Muscle of leg (tissue), 11 donors: ENCODE results near the gene PRPH2. TPM values are rescaled to one million over a fixed set of nuclear protein-coding genes. Genes with fewer than 3 reads are reported as not detected.
"Not testable (repeated sequence)": the region's sequence is repeated elsewhere in the genome, so short reads cannot be mapped to it uniquely, and the experiment has no call there.

ENCODE experiments used
- DNase-seq: peaks from one replicate; pipeline ENCODE4 v3.0.0; 2013
- H3K27ac ChIP-seq: one replicate; pipeline ENCODE4 v1.5.1; 2013; ENCODE audit warnings: mild to moderate bottlenecking, low read length, control low read depth
- H3K27me3 ChIP-seq: one replicate; pipeline ENCODE4 v1.6.1; 2013; ENCODE audit warnings: low read length; ENCODE audit not compliant: control insufficient read depth, insufficient read depth
- H3K36me3 ChIP-seq: one replicate; pipeline ENCODE4 v1.6.1; 2013; ENCODE audit warnings: low read length; ENCODE audit not compliant: control insufficient read depth, insufficient read depth
- H3K4me1 ChIP-seq: one replicate; pipeline ENCODE4 v1.6.1; 2013; ENCODE audit warnings: low read length; ENCODE audit not compliant: control insufficient read depth, insufficient read depth
- H3K4me3 ChIP-seq: one replicate; pipeline ENCODE4 v1.5.1; 2013; ENCODE audit warnings: low read length, control low read depth
- H3K9me3 ChIP-seq: replicated peaks from 2 replicates; pipeline ENCODE4 v1.6.1; 2013; ENCODE audit warnings: low read depth, low read length; ENCODE audit not compliant: control insufficient read depth
- WGBS: methylation state at CpG from one replicate; pipeline ENCODE4 v1.1.5; 2013; ENCODE audit warnings: missing lambda C conversion rate; ENCODE audit not compliant: insufficient coverage; 5-methylcytosine and 5-hydroxymethylcytosine counted together
- polyA plus RNA-seq, 8 donors: library from polyadenylated mRNA; unstranded; fragments of 120-200 nt; gene quantifications; one replicate each; pipeline versions ENCODE4 v1.2.1 to v1.2.3, GENCODE V29; 2013; ENCODE audit warnings: inconsistent platforms in 1 of 8, low replicate concordance in 1 of 8; ENCODE audit not compliant: insufficient read length in 8 of 8, insufficient read depth in 1 of 8
- total RNA-seq: library from RNA; stranded (reverse); fragments of 120-200 nt; gene quantifications from one replicate; pipeline ENCODE4 v1.2.4, GENCODE V29; 2013

Gene PRPH2
- total and polyA plus RNA-seq, 9 donors = 2.1 to 6.2 (median 5.2) TPM

DNA sequence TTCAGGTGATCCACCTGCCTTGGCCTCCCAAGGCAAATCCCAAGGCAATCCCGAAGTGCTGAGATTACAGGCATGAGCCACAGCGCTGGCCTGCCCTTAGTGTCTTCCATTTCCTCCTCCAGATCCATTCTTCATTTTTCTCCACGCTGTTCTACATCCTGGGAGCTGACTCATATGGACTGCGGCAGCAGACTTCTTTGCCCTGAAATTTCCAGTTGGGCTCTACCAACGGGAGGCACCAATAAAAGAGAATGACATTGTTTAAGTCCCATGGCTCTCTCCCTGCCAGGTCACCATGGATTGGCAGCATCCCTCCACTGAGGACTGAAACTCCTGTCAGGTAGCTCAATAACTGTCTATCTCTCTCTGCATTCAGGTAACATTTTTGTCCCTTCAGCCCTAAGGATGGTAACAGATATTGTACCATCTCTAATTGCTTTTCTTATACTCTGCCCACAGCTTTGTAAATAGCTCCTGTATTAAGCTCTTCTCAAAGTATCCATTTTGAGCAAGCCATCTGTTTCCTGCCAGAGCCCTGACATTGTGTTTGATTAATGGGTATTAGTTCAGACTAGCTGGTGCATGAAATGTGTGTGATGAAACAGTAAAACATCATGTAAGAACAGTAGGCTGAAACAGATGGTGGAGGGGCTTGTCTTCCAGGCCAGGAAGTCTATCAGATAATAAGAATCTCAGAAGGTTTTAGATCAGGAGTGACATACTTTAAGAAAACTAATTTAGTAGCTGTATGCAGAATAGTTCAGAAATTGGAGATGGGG is 19.9 kb upstream of the PRPH2 start:
- Histone ChIP-seq H3K27ac (no peak overlapping the region), H3K27me3 (peaks cover 4% of the 10 kb centered on the region), H3K4me3 (no peak overlapping the region), H3K36me3 (no peaks in the 10 kb centered on the region), H3K4me1 (peaks cover 14% of the 10 kb centered on the region), H3K9me3 (no peaks in the 10 kb centered on the region)
- no peak for DNase-seq
- WGBS = 65% methylated on average over 5 of the region's 5 CpGs

DNA sequence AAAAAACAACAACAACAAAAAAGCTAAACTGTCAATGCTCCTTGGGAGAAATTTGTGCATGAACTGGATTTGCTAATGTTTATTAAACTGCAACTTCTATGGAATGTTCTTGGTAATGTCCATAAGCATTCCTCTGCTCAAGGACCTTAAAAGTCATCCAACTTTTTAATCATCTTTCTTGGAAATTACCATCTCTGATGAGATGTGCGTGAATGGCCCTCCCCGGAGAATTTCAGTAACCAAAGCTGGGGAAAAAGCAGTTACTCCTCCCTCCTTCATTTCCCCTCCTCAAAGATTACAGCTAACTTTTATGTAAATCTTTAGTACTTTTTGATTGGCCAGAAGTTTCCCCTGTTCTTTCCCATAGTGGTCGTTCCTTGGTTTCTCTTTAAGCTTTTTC is 18.3 kb upstream of the PRPH2 start:
- Histone ChIP-seq H3K4me3 (no peak overlapping the region), H3K9me3 (no peaks in the 10 kb centered on the region), H3K27ac (no peak overlapping the region), H3K27me3 (peaks cover 6% of the 10 kb centered on the region), H3K4me1 (peaks cover 14% of the 10 kb centered on the region), H3K36me3 (no peaks in the 10 kb centered on the region)
- DNase-seq = no peak
- WGBS = no CpG with 5 or more reads among the region's 3 CpGs

DNA sequence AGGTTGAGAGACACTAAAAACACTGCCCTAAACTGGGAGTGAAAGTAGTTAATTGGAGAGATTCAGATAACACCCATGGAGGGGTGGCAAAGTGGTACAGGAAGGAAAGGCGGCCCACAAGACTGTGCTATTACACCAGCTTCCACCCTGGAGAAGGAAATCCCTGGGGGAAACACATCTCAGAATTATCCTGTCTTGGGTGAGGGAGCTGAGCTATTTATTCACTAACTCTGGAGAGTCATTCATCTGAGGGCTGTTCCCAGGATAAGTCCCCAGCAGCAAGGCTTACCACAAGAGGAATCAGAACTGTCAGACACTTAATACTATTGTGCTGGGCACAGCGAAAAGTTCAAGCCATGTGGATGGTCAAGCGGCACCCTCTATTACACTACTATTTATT is 13.6 kb upstream of the PRPH2 start:
- no peaks in the 10 kb centered on the region for H3K36me3 ChIP-seq
- WGBS = no CpG with 5 or more reads among the region's 3 CpGs
- no peaks in the 10 kb centered on the region for H3K4me1 ChIP-seq
- no peaks in the 10 kb centered on the region for H3K9me3 ChIP-seq
- no peak overlapping the region for H3K27ac ChIP-seq
- DNase-seq = no peak
- H3K27me3 ChIP-seq = peaks cover 8% of the 10 kb centered on the region
- no peak overlapping the region for H3K4me3 ChIP-seq

DNA sequence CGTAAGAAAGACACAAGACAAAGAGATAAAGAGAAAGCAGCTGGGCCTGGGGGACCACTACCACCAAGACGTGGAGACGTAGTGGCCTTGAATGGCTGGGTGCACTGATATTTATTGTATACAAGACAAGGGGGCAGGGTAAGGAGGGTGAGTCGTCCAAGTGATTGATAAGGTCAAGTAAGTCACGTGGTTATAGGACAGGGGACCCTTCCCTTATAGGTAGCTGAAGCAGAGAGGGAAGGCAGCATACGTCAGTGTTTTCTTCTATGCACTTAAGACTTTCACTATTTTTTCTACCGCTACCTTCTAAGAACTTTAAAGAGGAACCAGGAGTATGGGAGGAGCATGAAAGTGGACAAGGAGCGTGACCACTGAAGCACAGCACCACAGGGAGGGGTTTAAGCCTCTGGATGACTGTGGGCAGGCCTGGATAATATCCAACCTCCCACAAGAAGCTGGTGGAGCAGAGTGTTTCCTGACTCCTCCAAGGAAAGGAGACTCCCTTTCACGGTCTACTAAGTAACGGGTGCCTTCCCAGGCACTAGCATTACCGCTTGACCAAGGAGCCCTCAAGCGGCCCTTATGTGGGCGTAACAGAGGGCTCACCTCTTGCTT is 11.6 kb upstream of the PRPH2 start:
- not testable (repeated sequence) for H3K27me3 ChIP-seq, H3K36me3 ChIP-seq, DNase-seq, H3K4me3 ChIP-seq, H3K4me1 ChIP-seq, H3K27ac ChIP-seq, H3K9me3 ChIP-seq
- WGBS = 86% methylated on average over 1 of the region's 13 CpGs

DNA sequence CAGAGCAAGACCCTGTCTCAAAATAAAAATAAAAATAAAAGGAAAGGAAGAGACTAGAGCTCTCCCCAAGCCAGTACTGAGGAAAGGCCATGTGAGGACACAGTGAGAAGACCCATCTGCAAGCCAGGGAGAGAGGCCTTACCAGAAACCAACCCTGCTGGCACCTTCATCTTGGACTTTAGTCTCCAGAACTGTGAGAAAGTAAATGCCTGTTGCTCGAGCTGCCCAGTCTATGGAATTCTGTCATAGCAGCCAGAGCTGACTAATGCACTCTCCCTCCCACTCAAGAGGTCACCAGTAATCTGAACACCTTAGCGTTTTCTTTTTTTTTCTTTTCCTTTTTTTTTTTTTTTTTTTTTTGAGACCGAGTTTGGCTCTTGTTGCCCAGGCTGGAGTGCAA is 7.3 kb upstream of the PRPH2 start:
- no peaks in the 10 kb centered on the region for H3K9me3 ChIP-seq
- H3K4me3 ChIP-seq = no peak overlapping the region
- H3K27me3 ChIP-seq = peaks cover 2% of the 10 kb centered on the region
- 57% methylated on average over 1 of the region's 3 CpGs for WGBS
- H3K27ac ChIP-seq = no peak overlapping the region
- DNase-seq = no peak
- peaks cover 4% of the 10 kb centered on the region for H3K4me1 ChIP-seq
- H3K36me3 ChIP-seq = no peaks in the 10 kb centered on the region

DNA sequence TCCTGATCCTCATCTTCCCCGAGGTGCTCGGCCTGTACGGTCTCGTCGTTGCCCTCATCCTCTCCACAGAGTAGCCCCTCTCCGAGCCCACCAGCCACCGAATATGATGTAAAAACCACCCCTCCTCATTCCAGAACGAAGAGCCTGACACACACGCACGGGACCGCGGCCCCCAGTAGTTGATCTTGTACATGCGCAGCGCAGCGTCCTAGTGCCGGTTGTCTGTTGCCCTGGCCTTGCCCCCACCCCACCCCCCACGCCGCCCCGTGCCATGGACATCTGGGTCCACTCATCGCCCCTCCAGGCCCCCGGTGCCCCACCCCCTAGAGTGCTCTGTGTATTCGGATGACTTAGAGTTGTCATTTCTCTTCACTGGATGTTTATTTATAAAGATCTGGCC is 5.2 kb upstream of the PRPH2 start:
- Histone ChIP-seq H3K27ac (no peak overlapping the region), H3K4me3 (peak overlapping the region; percentile 60), H3K36me3 (no peaks in the 10 kb centered on the region), H3K27me3 (peaks cover under 1% of the 10 kb centered on the region), H3K4me1 (peaks cover 4% of the 10 kb centered on the region), H3K9me3 (no peaks in the 10 kb centered on the region)
- peak; percentile 16 for DNase-seq
- 38% methylated on average over 15 of the region's 22 CpGs for WGBS

DNA sequence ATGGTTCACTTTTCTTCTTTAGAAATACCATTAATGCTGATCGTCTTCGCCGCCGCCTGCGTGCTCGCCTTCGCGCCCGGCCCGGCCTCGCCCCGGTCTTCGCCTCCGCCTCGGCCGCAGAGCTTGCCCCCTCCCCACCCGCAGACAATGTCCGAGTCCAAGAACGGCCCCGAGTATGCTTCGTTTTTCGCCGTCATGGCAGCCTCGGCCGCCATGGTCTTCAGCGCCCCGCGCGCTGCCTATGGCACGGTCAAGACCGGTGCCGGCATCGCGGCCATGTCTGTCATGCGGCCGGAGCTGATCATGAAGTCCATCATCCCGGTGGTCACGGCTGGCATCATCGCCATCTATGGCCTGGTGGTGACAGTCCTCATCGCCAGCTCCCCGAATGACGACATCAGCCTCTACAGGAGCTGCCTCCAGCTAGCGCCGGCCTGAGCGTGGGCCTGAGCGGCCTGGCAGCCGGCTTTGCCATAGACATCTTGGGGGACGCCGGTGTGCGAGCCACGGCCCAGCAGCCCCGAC is 4.8 kb upstream of the PRPH2 start:
- H3K4me3 ChIP-seq = peak overlapping the region; percentile 60
- H3K27me3 ChIP-seq = no peaks in the 10 kb centered on the region
- WGBS = 7% methylated on average over 52 of the region's 52 CpGs
- H3K27ac ChIP-seq = peak overlapping the region; percentile 80
- peaks cover 4% of the 10 kb centered on the region for H3K4me1 ChIP-seq
- H3K9me3 ChIP-seq = no peaks in the 10 kb centered on the region
- H3K36me3 ChIP-seq = no peaks in the 10 kb centered on the region
- peak; percentile 49 for DNase-seq

DNA sequence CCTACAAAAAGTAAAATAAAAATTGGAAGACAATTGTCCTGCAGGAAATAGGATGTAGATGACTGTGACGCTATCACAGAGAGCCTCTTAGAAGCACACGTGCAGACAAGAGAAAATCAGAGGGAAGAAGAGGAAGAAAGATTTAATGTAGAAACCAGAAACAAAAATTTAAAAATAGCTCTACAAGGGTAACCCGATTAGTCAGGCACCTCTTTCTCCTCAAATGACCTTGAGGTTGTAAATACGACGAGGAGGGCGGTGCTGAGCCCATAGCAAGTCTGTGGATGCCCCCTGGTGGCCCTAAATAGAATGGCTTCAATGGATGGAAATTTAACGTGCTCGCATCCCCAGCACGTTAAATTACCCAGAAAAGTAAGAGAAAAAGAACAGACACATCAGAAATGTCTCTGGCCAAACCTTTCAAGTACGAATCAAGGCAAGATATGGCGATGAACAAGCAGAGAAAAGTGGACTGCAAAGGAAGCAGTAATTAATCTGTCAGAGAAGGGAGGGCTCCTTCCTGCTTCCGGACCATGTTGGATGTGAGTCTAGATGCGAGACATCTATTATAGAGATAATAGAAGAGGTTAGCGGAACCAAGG is 4.2 kb upstream of the PRPH2 start:
- H3K4me3 ChIP-seq = peak overlapping the region; percentile 60

DNA sequence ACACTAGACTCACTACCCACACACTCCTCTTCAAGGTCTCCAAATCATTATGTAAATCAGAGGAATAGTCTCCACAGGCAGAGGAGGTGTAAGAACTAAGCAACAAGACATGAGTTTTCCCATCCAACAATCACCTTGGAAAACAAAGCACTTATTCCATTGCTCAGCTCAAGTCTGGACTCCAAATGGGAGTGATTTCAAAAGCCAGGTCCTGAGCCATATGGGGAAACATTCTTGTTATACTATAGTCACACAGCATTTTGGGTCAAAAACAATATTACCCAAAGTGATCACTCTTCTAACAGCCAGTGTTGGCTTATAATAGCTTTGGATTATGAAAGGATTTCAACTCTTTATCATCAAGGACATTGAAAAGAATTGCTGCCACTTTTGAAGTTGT is 3.6 kb upstream of the PRPH2 start:
- H3K9me3 ChIP-seq = no peaks in the 10 kb centered on the region
- H3K4me1 ChIP-seq = peaks cover 4% of the 10 kb centered on the region
- H3K4me3 ChIP-seq = no peak overlapping the region
- H3K27ac ChIP-seq = no peak overlapping the region
- H3K27me3 ChIP-seq = no peaks in the 10 kb centered on the region
- H3K36me3 ChIP-seq = no peaks in the 10 kb centered on the region
- peak; percentile 42 for DNase-seq

More for the DNA sequence above, 4.2 kb upstream of the PRPH2 start:
- H3K9me3 ChIP-seq = no peaks in the 10 kb centered on the region
- peaks cover 4% of the 10 kb centered on the region for H3K4me1 ChIP-seq
- H3K27ac ChIP-seq = peak overlapping the region; percentile 80
- no peaks in the 10 kb centered on the region for H3K36me3 ChIP-seq
- peak; percentile 93 for DNase-seq
- no peaks in the 10 kb centered on the region for H3K27me3 ChIP-seq
- WGBS = 0% methylated on average over 2 of the region's 14 CpGs

DNA sequence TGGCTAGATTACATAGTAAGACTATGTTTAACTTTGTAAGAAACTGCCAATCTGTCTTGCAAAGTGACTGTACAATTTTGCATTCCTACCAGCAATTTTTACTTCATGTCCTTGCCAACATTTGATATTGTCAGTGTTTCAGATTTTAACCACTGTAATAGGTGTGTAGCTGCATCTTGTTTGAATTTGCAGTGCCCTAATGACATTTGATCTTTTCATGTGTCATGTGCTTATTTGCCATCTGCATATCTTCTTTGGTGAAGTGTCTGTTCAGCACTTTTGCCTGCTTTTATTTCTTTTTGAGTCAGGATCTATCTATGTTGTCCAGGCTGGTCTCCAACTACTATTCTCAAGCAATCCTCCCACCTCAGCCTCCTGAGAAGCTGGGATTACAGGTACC is 2.4 kb upstream of the PRPH2 start:
- Histone ChIP-seq H3K27ac (no peak overlapping the region), H3K36me3 (no peaks in the 10 kb centered on the region), H3K4me3 (no peak overlapping the region), H3K27me3 (no peaks in the 10 kb centered on the region), H3K9me3 (no peaks in the 10 kb centered on the region), H3K4me1 (peaks cover 4% of the 10 kb centered on the region)
- no peak for DNase-seq
